ENCODE data around the gene GSC.
"Not testable (repeated sequence)": the region's sequence is repeated elsewhere in the genome, so short reads cannot be mapped to it uniquely, and the experiment has no call there.

The GSC gene

DNA sequence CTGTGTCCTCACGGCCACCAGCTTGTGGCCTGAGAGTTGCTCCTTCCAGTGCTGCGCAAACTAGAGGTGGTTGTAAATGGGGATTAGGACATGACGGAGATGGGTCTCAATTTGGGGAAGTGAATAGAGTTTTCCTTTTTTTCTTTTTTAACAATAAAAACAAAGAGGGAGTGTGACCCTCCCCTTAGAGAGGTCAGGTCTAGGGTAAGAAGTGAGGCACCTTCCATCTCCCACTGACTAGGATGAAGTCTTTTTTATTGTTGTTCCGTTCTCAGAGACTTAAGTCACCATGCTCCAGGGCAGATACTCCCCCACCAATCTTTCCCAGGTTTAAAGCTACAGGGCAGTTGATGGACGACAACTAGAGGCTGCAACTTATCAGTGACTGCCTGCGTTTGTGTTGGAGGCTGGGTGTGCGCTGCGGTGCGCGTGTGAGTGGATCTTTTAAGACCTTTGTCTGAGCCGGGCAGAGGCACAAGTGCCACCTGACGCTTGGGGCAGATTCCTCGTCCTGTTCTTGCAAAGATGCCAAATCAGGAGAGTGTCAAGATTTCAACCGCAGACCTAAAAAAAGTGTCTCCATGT is 2.1 kb upstream of the GSC start:
- no peak for DNase-seq (ENCODE audit: low read depth in 2 of 2)

DNA sequence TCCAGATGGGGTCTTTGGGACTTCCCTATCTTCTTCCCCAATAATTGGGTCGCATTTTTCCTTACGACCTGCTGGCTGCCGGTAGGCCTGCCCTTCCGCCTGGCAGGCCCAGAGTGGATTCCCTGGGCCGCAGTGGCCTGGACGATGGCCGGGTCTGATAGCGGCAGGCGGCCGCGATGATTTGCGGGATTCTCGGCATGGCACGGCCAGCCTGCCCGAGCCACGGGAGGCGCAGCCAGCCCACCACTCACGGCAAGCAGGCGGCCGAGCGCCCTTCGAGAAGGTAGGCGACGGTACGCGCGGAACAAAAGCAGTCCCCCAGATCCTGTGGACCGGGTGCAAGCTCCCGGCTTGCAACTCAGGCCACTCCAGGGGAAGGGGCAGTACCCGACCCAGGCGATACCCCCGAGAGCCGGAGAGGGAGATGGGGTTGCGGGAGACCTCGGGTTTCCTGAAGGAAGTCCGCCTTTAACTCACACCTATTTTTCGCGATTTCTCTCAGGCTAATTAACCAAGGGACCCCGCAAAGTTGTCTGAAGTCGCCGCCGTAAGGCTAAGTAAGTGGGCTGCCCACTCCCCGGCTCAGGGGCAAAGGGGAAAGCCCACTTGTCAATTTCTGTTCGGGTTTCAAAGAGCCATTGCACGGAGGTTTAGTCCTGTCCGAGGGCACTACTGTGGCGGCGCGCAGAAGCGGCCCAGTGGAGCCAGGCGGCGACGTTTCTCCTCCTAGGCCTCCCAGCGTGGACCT is 1.4 kb upstream of the GSC start:
- no peak for DNase-seq (ENCODE audit: low read depth in 2 of 2)

DNA sequence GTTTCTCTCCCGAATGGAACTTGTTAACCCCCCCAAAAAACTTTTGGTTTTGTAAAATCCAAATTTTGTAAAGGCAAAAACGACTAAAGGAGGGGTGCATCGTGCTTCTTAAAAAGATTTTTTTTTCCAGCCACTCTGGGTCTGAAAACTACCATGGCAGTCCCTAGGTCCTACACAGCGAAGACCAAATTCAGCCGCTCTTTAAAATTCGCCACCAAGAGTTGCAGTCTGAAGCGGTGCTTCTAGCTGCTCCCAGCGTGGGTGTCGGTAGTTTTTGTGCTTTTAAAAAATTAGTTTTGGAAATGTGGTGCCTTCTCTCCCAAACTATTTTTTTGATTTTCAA is 873 bp upstream of the GSC start:
- DNase-seq (ENCODE audit: low read depth in 2 of 2): no peak

DNA sequence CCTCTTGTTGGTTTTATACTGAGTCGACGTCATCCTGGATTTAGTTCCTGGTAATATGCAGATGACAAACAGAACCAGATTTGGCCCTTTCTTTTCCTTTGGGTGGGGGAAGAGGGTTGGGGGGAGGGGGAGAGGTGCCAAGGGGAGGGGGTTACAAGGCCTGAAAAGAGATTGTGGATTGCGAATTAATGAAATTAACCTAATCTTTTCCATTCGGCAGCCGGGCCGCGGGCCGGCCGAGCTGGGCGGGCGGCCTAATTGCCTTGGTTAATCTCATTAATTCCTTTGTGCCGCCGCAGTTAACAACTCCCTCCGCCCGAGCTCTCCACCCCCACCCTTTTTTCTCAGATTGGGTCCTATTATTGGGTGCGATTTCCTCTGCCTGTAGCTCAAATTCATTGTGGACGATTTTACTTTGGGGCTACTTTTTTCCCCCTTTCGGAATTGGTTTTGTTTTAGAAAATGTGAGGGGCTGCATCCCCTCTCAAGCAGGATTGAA is 387 bp upstream of the GSC start:
- no peak for DNase-seq (ENCODE audit: low read depth in 2 of 2)

DNA sequence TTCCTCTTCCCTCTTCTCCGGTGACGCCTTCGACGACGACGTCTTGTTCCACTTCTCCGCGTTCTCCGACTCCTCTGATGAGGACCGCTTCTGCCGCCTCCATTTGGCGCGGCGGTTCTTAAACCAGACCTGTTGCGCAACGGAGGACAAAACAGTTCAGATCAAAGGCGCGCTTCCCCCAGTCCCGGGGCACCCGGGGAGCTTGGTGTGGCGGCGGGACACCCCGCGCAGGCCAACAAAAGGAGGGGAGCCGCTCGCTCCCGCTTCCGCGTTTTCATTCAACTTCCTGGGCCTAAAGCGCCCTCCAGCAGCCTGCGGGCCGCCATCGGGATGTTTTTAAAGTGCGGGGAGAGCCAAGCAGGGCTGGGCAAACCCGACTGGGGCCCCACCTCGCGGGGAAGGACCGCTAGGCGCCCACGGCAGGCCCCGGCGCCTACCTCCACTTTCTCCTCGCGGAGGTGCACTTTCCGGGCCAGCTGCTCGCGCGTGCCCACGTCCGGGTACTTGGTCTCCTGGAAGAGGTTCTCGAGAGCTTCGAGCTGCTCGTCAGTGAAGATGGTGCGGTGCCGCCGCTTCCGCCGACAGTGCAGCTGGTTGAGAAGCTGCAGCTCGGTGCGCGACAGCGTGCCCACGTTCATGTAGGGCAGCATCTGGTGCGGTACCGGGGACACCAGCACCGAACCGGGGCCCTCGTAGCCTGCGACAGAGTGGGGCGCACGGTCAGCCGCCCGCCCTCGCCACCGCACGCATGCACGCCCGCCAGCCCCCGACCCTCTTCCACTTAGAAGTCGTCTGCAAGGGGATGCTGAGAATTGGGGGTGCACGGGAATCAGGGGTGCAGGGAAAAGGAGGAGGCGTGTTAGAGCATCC is 1.2 kb downstream of the GSC start:
- DNase-seq (ENCODE audit: low read depth in 2 of 2): no peak

DNA sequence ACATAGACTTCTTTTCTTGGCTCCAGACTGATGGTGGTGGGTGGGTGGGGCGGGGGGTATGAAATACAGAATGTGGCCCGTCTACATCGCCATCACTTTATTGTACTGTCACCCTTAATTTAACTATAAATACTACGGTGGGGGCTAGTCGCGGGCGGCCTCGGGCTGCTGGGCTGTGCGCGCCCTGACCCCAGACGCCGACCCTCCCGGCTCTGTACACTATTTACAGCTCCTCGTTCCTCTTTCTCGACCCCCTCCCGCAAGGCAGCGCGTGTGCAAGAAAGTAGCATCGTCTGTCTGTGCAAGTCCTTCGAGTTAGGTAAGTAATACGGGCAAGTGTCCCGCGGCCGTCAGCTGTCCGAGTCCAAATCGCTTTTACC is 1.8 kb downstream of the GSC start:
- DNase-seq (ENCODE audit: low read depth in 2 of 2): no peak

DNA sequence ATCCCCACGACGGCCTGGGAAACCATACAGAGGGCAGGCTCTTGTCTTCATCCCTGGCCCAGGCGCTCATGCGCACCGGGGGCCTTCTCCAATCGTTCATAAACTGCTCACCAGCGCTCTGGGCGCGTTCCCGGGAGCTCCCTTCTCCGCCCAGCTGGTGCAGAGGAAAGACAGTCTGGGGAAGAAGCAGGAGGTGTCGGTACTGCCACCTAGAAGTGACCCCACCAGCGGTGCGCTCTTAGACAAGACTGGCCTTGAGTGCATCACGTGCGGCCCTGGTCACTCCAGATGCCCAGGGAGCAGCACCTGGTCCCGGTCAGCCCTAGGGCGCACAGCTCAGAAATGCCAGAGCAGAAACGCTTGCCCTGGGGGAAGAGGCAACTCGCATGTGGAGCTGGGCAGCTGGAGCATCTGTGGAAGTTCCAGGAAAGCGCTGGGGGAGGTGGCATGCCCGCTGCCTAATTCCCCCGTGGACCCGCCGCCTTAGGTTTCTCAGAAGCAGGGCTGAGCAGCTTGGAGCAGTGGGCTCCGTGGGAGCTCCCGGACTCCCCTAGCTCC is 2.5 kb downstream of the GSC start:
- no peak for DNase-seq (ENCODE audit: low read depth in 2 of 2)

DNA sequence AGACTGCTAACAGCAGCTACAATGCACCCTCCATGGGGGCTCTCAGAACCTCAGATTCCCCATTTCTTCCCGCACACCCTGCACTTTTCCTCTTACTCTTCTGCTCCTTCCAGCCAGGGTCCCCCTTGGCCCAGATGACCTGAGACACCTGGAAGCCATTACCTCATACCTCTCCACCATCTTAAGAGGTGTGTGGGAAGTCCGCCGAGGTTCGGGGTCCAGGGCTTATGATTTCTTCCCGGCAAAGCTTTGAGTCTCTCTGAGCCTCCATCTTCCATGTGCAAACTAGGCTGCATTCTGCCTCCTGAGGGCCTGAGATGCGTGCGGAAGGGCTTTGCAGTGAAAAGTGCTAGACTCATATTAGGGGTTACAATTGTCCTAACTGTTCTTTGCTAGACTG is 5.3 kb downstream of the GSC start:
- DNase-seq (ENCODE audit: low read depth in 2 of 2): no peak

DNA sequence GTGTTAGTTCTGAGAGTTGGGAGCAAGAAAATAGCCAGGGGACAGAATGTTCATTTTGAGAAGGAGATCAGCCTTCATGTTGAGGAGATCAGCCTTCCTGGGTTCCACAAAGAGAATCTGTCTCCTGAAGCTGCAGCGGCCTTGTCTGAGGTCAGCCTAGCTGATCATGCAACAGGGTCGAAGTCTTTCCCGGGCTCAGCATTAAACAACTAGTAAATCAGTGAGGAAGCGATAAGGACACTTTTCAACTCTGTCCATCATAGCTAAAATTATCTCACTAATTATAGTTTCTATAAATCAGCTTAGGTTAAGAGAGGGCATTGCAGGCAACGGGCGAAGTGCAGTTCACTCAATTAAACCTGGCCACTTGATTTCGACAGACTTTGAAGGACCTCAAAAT is 7.5 kb downstream of the GSC start:
- DNase-seq (ENCODE audit: low read depth in 2 of 2): no peak

DNA sequence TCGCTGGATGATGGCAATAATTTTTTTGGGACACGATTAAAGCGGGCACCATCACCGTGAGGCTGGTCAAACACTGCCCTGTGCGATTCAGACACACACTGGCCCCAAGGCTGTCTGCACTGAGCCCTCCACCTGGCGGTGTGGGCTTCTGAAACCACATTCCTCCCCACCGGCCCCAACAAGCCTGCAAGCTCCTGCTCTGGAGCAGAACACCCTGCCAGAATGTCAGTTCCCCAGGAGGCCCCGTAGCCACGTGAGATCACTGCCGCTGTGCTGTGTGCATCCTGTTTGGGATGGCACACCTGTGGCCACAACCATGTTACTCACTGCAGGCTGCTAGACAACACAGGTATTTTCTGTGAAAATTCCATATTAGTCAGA is 7.9 kb downstream of the GSC start:
- DNase-seq (ENCODE audit: low read depth in 2 of 2): no peak

DNA sequence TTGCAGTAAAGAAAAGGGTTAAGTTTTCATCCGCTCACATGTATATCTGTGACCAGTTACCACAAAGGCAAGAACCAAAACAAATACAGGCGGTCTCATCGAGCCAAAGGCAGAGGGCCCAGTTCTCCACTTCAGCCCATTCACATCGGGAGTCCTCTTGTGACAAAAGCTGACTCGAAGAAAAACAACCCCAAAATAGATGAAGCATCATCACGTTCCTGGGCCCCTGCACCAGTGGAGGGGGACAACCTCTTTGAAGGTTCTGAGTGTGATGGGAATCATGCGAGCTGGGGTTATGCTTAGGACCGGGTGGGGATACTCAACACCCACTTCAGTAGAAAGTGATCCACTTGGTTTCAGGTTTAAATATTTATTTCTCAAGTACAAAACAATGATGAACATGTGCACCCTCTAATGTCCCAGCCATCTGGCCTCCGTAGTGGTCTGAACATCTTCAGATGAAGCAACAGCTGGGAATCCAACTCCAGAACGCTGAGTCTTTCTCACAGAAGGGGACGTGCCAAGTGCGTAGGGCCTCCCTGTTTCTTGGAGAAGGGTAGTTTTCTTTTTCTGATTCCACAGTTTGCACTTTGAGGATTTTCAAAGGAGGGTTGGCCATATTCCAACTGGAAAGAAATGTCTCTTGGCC is 8.4 kb downstream of the GSC start:
- DNase-seq (ENCODE audit: low read depth in 2 of 2): no peak

DNA sequence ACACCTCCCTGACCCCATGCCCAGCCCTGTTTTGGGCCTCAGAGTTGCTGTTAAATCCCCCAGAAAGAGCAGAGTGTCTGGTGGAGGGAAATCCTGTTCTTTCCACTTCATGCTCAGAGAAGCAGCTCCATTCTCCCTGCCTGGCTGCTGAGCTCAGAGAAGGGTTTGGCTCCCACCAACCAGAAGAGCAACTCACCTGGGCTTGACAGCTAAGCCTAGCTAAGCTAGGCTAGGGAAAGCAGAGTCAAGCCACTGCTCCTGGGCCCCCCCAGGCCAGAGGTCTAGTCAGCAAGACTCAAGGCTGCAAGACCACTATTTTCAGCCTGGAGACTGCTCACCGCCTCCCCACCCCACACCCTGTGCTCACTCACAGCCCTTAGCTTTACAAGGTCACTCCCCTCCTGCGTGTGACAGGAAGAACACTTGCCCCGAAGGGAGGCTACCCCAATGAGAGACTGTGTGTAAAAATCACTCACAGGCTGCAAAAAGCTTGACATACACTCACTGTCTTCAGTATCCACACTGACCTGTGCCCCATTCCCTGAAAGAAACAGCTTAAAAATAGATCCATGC is 13.5 kb downstream of the GSC start:
- DNase-seq (ENCODE audit: low read depth in 2 of 2): no peak

DNA sequence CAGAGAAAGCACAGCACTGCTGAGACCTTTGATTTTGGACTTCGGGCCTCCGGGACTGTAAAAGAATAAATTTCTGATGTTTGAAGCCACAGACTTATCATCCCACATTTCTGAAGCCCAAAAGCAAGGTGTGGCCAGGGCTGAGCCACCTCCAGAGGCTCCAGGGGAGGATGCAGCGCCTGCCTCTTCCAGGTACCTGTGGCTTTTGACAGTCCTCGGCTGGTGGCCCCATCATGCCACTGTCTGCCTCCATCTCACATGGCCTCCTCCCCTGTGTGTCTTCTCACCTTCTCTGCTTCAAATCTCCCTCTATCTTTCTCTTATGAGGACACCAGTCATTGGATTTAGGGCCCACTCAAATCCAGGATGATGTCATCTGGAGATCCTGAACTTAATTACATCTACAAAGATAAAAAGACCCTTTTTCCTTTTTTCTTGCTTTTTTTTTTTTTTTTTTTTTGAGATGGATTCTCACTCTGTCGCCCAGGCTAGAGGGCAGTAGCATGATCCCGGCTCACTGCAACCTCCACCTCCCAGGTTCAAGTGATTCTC is 15.4 kb downstream of the GSC start:
- no peak for DNase-seq (ENCODE audit: low read depth in 2 of 2)

DNA sequence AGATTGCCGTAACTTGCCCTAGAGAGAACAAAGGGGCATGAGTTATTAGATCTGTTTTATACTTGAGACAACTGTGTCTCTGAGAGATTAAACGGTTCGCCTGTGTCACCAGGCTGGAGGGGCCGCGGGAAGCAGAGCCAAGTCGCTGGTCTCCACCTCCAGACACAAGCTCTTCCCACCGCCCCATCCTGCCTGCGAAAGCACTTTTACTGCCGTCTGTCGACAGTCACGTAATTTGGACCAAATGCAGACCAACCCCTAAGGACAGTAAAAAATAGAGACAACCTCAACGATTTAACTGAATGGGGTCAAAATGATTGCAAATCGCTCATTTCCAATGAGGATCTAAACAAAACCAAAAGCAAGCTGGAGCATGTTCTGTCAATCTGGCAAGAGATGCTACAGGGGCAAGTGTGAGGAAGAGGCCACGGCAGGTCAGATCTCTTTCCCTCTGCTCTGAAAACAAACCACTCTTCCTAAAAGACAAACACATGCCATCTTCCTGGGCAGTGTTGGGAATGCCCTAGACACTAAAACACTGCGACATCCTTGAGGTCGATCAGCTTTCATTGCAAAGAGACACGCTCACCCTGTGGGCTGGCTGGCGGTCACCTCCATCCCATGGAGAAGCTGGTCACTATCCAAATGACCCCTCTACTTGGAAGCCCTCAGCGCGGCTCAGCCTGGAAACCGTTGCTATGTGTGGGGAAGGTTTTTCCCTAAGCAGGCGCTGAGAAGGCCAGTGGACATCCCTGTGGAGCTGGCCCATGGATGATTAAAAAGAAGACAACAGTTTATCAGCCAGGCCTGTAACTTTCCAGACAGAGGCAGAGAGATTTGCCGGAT is 17.1 kb downstream of the GSC start:
- no peak for DNase-seq (ENCODE audit: low read depth in 2 of 2)

DNA sequence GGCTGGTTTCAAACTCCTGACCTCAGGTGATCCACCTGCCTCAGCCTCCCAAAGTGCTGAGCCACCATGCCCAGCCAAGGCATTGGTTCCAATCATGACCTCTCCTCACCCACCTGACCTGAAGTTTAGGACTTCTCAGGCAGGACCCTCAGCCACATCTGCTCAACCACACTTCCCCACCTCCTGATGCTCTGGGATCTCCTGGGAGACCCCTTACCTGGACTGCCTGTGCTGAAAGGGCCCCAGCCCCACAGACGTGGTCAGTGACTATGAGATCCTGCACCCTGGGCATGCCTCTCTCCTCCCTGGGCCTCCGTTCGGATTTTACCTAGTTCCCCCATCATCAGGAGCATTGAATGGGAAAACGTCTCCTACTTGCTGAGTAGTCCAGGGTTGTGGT is 18.0 kb downstream of the GSC start:
- no peak for DNase-seq (ENCODE audit: low read depth in 2 of 2)

DNA sequence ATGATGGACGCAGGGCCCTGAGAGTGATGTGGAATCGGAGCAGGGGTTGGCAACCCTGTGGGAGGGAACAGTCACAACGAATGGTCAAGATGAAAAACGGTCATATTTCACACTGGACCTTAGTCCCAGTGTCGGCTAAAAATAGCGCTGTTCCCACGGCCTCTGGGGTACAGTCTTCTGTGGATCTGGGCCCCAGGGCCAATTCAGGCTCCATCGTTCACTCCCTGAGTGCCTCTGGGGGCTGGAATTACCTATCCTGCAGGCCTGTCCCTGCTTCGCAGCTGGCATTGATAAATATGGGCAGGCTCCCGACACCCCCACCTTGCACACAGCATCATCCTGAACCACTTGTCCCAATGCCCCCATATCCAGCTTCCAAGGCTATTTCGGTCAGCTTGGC is 18.6 kb downstream of the GSC start:
- no peak for DNase-seq (ENCODE audit: low read depth in 2 of 2)

DNA sequence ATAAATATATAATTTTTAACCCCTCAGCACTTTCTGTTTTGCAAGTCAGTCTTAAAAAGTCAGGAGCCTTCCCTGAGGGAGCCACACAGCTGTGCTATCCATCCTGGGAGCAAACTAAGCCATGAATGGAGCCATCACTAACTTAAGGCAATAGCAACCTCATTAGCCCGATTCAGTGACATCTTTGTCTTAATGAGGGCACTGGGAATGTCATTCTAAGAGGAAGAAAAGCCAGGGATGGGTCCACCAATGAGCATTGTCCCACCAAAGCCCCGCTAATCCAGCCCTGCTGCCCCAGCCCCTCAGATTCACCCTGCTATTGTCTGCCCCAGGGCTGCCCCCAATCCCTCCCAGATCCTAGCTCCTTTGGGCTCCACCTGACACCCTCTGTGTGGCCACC is 19.5 kb downstream of the GSC start:
- no peak for DNase-seq (ENCODE audit: low read depth in 2 of 2)

DNA sequence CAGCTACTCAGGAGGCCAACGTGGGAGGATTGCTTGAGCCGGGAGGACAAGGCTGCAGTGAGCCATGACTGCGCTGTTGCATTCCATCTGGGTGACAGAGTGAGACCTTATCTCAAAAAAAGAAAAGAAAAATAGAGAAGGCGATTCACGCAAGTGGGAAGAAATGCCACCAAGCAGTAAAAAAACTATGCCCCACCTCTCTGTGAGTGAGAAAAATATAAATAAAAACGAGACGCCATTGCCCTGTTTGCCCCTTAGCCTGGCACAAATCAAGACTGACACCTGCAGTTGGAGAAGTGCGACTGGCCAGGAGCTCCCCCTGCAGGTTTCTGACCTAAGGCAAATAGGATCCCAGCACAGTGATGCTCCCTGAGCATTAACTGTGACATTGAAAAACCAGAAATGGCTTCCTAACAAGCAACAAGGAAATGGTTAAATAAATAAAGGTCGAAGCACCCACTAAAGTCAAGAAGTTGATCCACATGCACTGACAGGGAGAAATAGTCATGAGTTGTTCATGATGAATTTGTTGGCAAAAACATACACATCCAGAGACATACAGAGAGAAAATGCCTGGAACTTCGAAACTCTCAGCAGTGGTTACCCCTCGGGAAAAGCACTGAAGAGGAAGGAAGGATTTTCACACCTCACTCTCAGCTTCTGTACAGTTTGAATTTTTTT is 21.1 kb downstream of the GSC start:
- DNase-seq (ENCODE audit: low read depth in 2 of 2): no peak

DNA sequence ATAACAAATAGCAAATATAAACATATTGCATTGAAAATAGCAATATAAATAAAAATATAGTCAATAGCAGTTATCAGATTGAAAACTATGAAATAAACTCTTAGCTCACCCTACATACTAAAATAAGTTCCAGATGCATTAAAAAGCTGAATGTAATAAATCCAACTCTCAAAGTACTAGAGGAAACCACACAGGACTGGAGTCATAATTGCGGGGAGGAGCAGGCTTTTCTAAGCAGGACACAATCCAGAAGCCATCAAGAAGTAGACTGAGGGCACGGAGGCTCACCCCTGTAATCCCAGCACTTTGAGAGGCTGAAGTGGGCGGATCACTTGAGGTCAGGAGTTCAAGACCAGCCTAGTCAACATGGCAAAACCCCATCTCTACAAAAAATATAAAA is 22.2 kb downstream of the GSC start:
- DNase-seq (ENCODE audit: low read depth in 2 of 2): no peak

DNA sequence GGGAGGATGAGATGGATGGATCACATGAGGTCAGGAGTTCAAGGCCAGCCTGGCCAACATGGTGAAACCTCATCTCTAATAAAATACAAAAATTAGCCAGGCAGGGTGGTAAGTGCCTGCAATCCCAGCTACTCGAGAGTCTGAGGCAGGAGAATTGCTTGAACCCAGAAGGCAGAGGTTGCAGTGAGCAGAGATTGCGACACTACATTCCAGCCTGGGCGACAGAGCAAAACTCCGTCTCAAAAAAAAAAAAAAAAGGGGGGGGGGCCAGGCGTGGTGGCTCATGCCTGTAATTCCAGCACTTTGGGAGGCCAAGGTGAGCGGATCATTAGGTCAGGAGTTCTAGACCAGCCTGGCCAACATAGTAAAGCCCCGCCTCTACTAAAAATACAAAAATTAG is 22.8 kb downstream of the GSC start:
- not testable (repeated sequence) for DNase-seq (ENCODE audit: low read depth in 2 of 2)

Data from fibroblast of skin of left biceps (primary cell).